Astrocyte (in vitro differentiated cells and primary cell): ENCODE measurements around the gene HIPK2.

ENCODE experiments used
- EZH2 ChIP-seq: IDR thresholded peaks from 2 replicates; pipeline ENCODE4 v1.6.1; 2012; ENCODE audit warnings: mild to moderate bottlenecking, low read length, inconsistent platforms; ENCODE audit not compliant: insufficient read depth
- TF ChIP-seq, protein P1 (sequence below): IDR thresholded peaks from 2 replicates; pipeline ENCODE4 v1.5.1; 2011; ENCODE audit warnings: low read depth, mild to moderate bottlenecking, inconsistent platforms, low read length, moderate library complexity; ENCODE audit not compliant: insufficient read depth

DNA sequence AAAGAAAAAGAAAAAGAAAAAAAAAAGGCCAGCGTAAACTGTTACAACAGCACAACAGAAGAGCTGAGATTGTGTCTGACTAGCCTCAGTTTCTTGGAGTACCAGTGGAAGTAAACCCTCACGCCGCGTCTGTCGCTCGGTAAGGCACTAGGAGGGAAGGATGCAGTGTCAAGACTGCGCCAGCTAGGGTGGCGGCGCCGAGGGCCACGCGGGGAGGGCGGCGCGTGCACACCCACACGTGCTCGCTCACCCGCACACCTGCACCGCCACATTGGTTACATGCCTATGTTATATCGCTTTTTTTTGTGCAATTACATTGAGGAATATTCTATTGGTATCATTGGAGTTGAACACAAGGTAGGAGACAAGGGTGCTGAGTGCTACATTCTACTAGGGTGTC lies 206.1 kb downstream of the HIPK2 start:
- TF ChIP-seq, protein P1, sequence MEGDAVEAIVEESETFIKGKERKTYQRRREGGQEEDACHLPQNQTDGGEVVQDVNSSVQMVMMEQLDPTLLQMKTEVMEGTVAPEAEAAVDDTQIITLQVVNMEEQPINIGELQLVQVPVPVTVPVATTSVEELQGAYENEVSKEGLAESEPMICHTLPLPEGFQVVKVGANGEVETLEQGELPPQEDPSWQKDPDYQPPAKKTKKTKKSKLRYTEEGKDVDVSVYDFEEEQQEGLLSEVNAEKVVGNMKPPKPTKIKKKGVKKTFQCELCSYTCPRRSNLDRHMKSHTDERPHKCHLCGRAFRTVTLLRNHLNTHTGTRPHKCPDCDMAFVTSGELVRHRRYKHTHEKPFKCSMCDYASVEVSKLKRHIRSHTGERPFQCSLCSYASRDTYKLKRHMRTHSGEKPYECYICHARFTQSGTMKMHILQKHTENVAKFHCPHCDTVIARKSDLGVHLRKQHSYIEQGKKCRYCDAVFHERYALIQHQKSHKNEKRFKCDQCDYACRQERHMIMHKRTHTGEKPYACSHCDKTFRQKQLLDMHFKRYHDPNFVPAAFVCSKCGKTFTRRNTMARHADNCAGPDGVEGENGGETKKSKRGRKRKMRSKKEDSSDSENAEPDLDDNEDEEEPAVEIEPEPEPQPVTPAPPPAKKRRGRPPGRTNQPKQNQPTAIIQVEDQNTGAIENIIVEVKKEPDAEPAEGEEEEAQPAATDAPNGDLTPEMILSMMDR = no peak
- no peak for TF ChIP-seq EZH2
